T-helper 2 cell (primary cell): ENCODE data around the gene ZNF143.

Source experiments
- DNase-seq, 5 experiments: peaks; one replicate each; pipeline versions ENCODE4 v3.0.0 to v3.0.0-alpha.2; 2012 to 2022

Gene ZNF143

DNA sequence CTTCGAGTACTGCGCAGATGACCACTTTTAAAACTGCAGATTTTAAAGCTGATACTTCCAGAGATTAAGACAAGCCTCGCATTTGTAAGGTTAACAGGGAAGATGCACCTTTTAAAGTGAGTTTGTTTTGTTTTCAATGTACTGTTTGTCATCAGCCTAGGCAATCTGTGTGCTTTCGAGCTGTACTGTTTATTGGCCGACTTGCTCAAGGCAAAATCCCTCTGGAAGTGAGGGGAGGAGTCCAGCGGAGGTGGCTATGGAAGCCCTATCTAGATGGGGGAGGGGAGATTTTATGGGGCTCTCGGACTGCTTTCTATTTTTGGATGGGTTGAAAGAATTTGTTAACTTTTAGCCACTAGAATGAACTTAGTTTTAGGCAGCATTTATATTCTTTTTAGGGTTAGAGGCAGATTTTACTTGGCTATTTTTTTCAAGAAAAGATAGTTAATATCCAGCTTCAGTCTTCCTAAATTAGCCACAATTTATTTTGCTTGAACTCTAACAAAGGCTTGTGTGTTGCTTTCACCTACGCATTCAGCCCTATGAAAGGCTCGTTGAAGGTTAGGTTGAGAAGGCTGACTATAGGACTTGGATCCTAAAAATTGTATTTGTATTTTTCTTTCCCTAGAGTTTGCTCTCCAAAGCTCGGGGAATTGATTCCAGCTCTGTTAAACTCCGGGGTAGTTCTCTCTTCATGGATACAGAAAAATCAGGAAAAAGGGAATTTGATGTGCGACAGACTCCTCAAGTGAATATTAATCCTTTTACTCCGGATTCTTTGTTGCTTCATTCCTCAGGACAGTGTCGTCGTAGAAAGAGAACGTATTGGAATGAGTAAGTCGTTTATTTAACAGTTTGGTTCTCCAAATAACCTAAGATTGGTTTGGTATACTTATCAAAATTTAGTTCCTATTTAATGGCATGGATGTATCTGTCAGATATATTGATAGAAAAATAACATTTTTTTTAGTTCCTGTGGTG, 114.7 kb downstream of the ZNF143 start:
- peak in 1 of 5 experiments; percentile 56 for DNase-seq

DNA sequence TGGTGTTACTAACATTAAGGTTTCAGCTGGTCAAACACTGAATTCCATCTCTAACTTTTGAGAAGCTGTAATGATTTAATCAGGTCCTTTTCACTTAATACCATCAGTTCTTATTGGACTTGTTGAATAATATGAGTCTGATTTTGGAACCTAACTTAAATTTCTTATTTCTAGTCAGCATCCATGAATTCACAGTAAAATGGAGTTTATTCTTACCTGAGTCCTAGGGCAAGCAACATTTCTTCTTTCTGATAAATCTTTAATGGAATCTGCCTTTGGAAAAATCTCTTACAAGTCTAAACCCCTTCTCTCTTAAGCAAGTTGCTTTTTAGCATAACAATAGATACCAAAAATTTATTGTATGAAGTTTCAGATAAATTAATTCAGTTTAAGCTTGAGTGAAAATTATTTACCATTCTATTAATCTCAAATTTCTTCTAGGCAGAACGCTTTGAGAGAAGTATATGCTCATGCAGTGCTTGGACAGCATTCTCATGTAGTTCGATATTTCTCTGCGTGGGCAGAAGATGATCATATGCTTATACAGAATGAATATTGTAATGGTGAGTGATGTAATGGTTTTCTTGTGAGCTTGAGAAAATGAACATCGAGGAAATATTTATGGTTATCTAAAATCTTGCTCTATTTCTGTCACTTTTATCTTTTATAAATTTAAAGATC, 116.0 kb downstream of the ZNF143 start:
- peak in 1 of 5 experiments; percentile 49 for DNase-seq

DNA sequence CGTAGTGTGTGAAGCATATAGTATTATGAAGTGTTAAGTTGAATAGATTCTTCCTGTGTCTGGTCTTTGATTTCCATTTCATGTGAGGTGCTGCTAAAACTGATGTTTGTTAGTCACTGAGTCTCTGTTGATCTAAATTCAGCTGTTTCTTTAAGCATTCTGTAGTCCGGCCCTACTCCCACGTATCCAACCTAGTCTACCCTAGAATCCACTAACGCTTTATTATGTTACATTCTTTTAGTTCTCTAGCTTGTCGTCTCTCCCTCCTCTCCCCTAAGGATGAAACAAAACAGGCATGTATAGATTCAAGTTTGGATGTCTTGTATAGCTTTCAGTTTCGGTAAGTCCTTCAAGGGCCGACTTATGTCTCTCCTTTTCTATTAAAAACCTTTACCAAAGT, 116.7 kb downstream of the ZNF143 start:
- DNase-seq = peak in 2 of 5 experiments; percentile 16 to 55
